ENCODE results near the gene LPAR1. TPM values are rescaled to one million over a fixed set of nuclear protein-coding genes. Genes with fewer than 3 reads are reported as not detected.

Gene LPAR1
- total and polyA plus RNA-seq, 2 donors (not counting 1 experiment from before 2014, with no cell fraction given): 0.06 TPM; not detected in 1

DNA sequence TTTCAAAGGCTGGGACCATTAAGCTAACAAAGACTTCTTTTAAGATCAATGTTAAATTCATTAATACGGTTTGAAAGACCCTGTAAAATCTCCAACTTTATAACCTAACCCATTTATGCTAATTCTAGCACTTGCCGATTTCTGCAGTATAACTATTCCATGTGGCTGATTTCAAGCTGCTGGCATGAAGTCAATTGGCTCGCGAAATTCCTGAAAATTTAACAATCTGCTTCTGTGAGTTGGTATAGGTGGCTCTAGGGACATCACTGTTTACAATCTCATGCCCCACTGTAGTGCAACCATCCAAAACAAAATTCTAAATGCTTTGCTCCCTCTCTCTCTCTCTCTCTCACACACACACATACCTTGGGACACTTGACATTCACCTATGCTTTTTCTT lies 70.2 kb downstream of the LPAR1 start:
- no peaks in the 10 kb centered on the region for H3K27me3 Mint-ChIP-seq
- no peaks in the 10 kb centered on the region for H4K20me1 ChIP-seq (ENCODE audit: control insufficient read depth, insufficient read depth, low read length, poor library complexity, severe bottlenecking)
- no peak overlapping the region for H3K4me3 Mint-ChIP-seq

DNA sequence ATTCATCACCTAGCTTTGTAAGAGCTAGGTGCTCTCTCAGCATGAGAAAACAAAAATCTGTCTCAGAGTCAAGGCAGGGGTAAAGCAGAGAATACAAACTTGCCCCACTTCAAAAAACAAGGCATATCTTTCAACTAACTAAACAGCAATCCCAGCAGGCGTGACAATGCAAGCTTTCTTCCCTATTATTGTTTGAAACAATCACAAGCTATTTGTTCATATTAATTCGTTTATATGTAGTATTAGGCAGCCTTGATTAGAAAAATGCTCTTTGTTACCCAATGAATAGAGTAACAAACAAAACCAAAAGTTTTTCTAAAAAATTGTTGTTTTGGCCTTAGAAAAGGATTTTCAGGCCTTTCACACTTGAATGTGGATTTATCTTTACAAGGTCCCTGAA lies 71.1 kb downstream of the LPAR1 start:
- Histone ChIP-seq H3K79me2 (ENCODE audit: control insufficient read depth, insufficient read depth, low read length) (no peaks in the 10 kb centered on the region), H3K27me3 (replicated peaks in 1 of 4; ENCODE audit: control extremely low read depth in 1 of 4, control insufficient read depth in 3 of 4, insufficient read depth in 4 of 4, low read length in 3 of 4) (no peaks in the 10 kb centered on the region), H3K4me1 (ENCODE audit: control insufficient read depth in 2 of 2, insufficient read depth in 2 of 2, low read length in 2 of 2) (no peaks in the 10 kb centered on the region), H3K4me2 (replicated peaks; ENCODE audit: low read depth, low read length, poor library complexity, severe bottlenecking) (no peak overlapping the region), H3K36me3 (replicated peaks in 1 of 2; ENCODE audit: control extremely low read depth in 1 of 2, control insufficient read depth in 1 of 2, extremely low read depth in 1 of 2, insufficient read depth in 2 of 2, low read length in 1 of 2) (no peaks in the 10 kb centered on the region), H3K27ac (ENCODE audit: low read length in 2 of 2) (no peak overlapping the region), H3K4me3 (ENCODE audit: control extremely low read depth in 1 of 5, extremely low read depth in 1 of 5, insufficient read depth in 1 of 5, low read depth in 2 of 5, low read length in 4 of 5) (no peak overlapping the region), H3K9me3 (ENCODE audit: control extremely low read depth in 1 of 3, control insufficient read depth in 2 of 3, insufficient read depth in 1 of 3, low read length in 2 of 3) (no peaks in the 10 kb centered on the region), H2AFZ (ENCODE audit: insufficient read depth, low read depth, low read length, poor library complexity, severe bottlenecking) (no peak overlapping the region), H3K9ac (ENCODE audit: low read length) (no peak overlapping the region), H4K20me1 (ENCODE audit: control insufficient read depth, insufficient read depth, low read length, poor library complexity, severe bottlenecking) (no peaks in the 10 kb centered on the region)
- intact Hi-C loops (cut with micrococcal nuclease): no loop called here
- POLR2A ChIA-PET: no interaction called here
- no peak for ATAC-seq (ENCODE audit: low read depth)
- no peak overlapping the region for H3K27ac Mint-ChIP-seq
- H3K27me3 Mint-ChIP-seq: no peaks in the 10 kb centered on the region
- no peaks in the 10 kb centered on the region for H3K9me3 Mint-ChIP-seq (ENCODE audit: insufficient read depth)
- no CpG with 5 or more reads among the region's 2 CpGs for whole genome bisulfite sequencing (ENCODE audit: insufficient coverage)
- no peak for TF ChIP-seq EZH2 (IDR thresholded peaks at IDR 0.05; ENCODE audit: borderline replicate concordance, insufficient read depth, low read depth, low read length, poor library complexity, severe bottlenecking)
- no peak for TF ChIP-seq CTCF (IDR thresholded peaks at IDR 0.05)
- CTCF ChIA-PET: no interaction called here
- H3K4me1 Mint-ChIP-seq: no peaks in the 10 kb centered on the region
- H3K4me3 Mint-ChIP-seq: no peak overlapping the region
- DNase-seq: no peak

More for the DNA sequence above, 70.2 kb downstream of the LPAR1 start:
- no peaks in the 10 kb centered on the region for H3K36me3 ChIP-seq (replicated peaks in 1 of 2; ENCODE audit: control extremely low read depth in 1 of 2, control insufficient read depth in 1 of 2, extremely low read depth in 1 of 2, insufficient read depth in 2 of 2, low read length in 1 of 2)
- H3K4me2 ChIP-seq (replicated peaks; ENCODE audit: low read depth, low read length, poor library complexity, severe bottlenecking): no peak overlapping the region
- ChIA-PET POLR2A (no interaction called here), CTCF (no interaction called here)
- intact Hi-C loops (cut with micrococcal nuclease): no loop called here
- ATAC-seq (ENCODE audit: low read depth): no peak
- H2AFZ ChIP-seq (ENCODE audit: insufficient read depth, low read depth, low read length, poor library complexity, severe bottlenecking): no peak overlapping the region
- no peak for TF ChIP-seq CTCF (IDR thresholded peaks at IDR 0.05)
- TF ChIP-seq EZH2 (IDR thresholded peaks at IDR 0.05; ENCODE audit: borderline replicate concordance, insufficient read depth, low read depth, low read length, poor library complexity, severe bottlenecking): no peak
- H3K9me3 Mint-ChIP-seq (ENCODE audit: insufficient read depth): no peaks in the 10 kb centered on the region
- no peak for DNase-seq
- H3K27ac Mint-ChIP-seq: no peak overlapping the region
- no peak overlapping the region for H3K4me3 ChIP-seq (ENCODE audit: control extremely low read depth in 1 of 5, extremely low read depth in 1 of 5, insufficient read depth in 1 of 5, low read depth in 2 of 5, low read length in 4 of 5)
- H3K4me1 Mint-ChIP-seq: no peaks in the 10 kb centered on the region
- H3K9ac ChIP-seq (ENCODE audit: low read length): no peak overlapping the region
- H3K27me3 ChIP-seq (replicated peaks in 1 of 4; ENCODE audit: control extremely low read depth in 1 of 4, control insufficient read depth in 3 of 4, insufficient read depth in 4 of 4, low read length in 3 of 4): no peaks in the 10 kb centered on the region
- H3K9me3 ChIP-seq (ENCODE audit: control extremely low read depth in 1 of 3, control insufficient read depth in 2 of 3, insufficient read depth in 1 of 3, low read length in 2 of 3): no peaks in the 10 kb centered on the region
- no peaks in the 10 kb centered on the region for H3K4me1 ChIP-seq (ENCODE audit: control insufficient read depth in 2 of 2, insufficient read depth in 2 of 2, low read length in 2 of 2)
- WGBS (ENCODE audit: insufficient coverage): no CpG with 5 or more reads among the region's 4 CpGs
- no peaks in the 10 kb centered on the region for H3K79me2 ChIP-seq (ENCODE audit: control insufficient read depth, insufficient read depth, low read length)
- no peak overlapping the region for H3K27ac ChIP-seq (ENCODE audit: low read length in 2 of 2)

All from B cell (primary cell).